Stomach (tissue), 9 donors: ENCODE measurements around the gene FSCN2. TPM values are rescaled to one million over a fixed set of nuclear protein-coding genes. Genes with fewer than 3 reads are reported as not detected.
A peak's percentile ranks its signal among the peaks of the same experiment; 100 is the strongest.

Experiments used
- DNase-seq, 2 donors: peaks; one replicate each; pipeline versions ENCODE4 v3.0.0 to v3.0.0-alpha.2; 2013 to 2019
- H3K27ac ChIP-seq, 5 donors: fragments of 200-600 bp in 4 of 5; sonication (generic) in 4 of 5; one replicate each; pipeline ENCODE4 v1.5.1; 2013 to 2019; ENCODE audit warnings: mild to moderate bottlenecking in 1 of 5, moderate library complexity in 1 of 5
- H3K27me3 ChIP-seq, 3 donors: fragments of 200-600 bp; sonication (generic); one replicate each; pipeline ENCODE4 v1.5.1; 2017 to 2019; ENCODE audit warnings: mixed run types in 1 of 3
- H3K36me3 ChIP-seq, 4 donors: fragments of 200-600 bp; sonication (generic); 1 replicate in 3 of 4; 2 replicates in 1 of 4; pipeline ENCODE4 v1.5.1; 2016 to 2019
- H3K4me1 ChIP-seq, 4 donors: fragments of 200-600 bp; sonication (generic); one replicate each; pipeline ENCODE4 v1.5.1; 2016 to 2019
- H3K4me3 ChIP-seq, 4 donors: fragments of 200-600 bp; sonication (generic) in 3 of 4; one replicate each; pipeline ENCODE4 v1.5.1; 2016 to 2019; ENCODE audit warnings: mild to moderate bottlenecking in 1 of 4
- H3K9me3 ChIP-seq, 4 donors: fragments of 200-600 bp; sonication (generic); one replicate each; pipeline ENCODE4 v1.5.1; 2016 to 2019
- CTCF ChIP-seq, 7 experiments: fragments of 450-650 bp in 4 of 7; fragments of 200-600 bp in 3 of 7; sonication (generic) in 3 of 7; IDR thresholded peaks; one replicate each; pipeline ENCODE4 v1.5.1; 2016 to 2019; ENCODE audit warnings: antibody characterized with exemption in 7 of 7, control low read depth in 2 of 7, mild to moderate bottlenecking in 1 of 7
- EP300 ChIP-seq: sonication (generic); formaldehyde crosslinking; IDR thresholded peaks from one replicate; pipeline ENCODE4 v1.6.1; 2017; ENCODE audit warnings: antibody characterized with exemption
- POLR2A ChIP-seq, 4 donors: fragments of 450-650 bp; IDR thresholded peaks; one replicate each; pipeline ENCODE4 v1.6.1; 2016; ENCODE audit warnings: antibody characterized with exemption in 4 of 4, control low read depth in 2 of 4, mild to moderate bottlenecking in 1 of 4, moderate library complexity in 1 of 4
- POLR2AphosphoS5 ChIP-seq, 3 donors: sonication (generic); formaldehyde crosslinking; IDR thresholded peaks; one replicate each; pipeline ENCODE4 v1.6.1; 2016; ENCODE audit warnings: antibody characterized with exemption in 3 of 3
- WGBS, 5 donors: extraction: QIAGEN DNeasy Blood & Tissue Kit in 3 of 5; methylation state at CpG; one replicate each; pipeline versions ENCODE4 v1.1.5 to v1.1.7; 2013 to 2018; 5-methylcytosine and 5-hydroxymethylcytosine counted together
- intact Hi-C: fragments of 100-400 bp; cut with DNase I; formaldehyde crosslinking; loops from one replicate; pipeline ENCODE4 v1.15.1; 2023; ENCODE audit warnings: low total_unique reads
- polyA plus RNA-seq, 3 donors: library from polyadenylated mRNA; stranded (reverse); fragments of 200-250 nt; gene quantifications; one replicate each; pipeline ENCODE4 v1.2.3, GENCODE V29; 2013
- total RNA-seq, 5 donors: library from RNA; depleted of rRNA; stranded (reverse); fragments of >200 nt; gene quantifications; one replicate each; pipeline versions ENCODE4 v1.1.0 to v1.2.3, GENCODE V29; 2014 to 2016
- donor health status: healthy with polysubstance abuse.
- donor health status: Bipolar disorder and iron deficiency.
- donor health status: healthy.

The FSCN2 gene
- total and polyA plus RNA-seq, 8 donors: 0.90 to 21.7 (median 2.8) TPM; not detected in 1

DNA sequence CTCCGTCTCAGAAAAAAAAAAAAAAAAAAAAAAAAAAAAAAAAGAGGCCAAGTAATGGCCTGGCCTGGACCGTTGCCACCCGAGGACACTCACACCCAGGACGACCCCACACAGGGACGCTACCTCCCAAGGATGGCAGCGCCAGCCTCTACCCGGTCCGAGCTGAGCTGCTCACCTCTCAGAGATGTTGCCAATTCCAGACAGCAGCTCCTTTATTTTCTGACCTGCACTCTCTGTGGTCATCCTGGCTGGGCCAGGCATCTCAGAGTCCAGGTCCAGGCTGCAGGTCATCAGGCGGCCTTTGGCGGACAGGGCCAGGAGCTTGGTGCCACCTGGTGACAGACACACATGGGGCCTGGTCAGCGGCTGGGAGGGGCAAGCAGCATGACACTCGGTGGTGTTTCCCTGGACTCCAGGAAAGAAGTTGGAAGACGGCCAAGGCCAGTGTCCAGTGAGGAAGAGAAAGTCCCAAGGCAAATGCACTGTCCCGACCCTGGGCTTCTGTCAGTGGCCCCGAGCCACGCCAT, 20.9 kb downstream of the FSCN2 start:
- Histone ChIP-seq H3K9me3 (no peaks in the 10 kb centered on the region), H3K27ac (no peak overlapping the region), H3K36me3 (peaks cover 27 to 67% (median 65%) of the 10 kb centered on the region in 4 donors), H3K27me3 (no peaks in the 10 kb centered on the region), H3K4me3 (no peak overlapping the region), H3K4me1 (peaks cover 19 to 33% (median 32%) of the 10 kb centered on the region in 4 donors)
- 73 to 87% (median 79%) methylated on average over 15 to 16 of the region's 16 CpGs for WGBS, 5 donors
- no peak for DNase-seq
- no peak for TF ChIP-seq POLR2AphosphoS5 (IDR thresholded peaks at IDR 0.05)
- no peak for TF ChIP-seq CTCF (IDR thresholded peaks at IDR 0.05)
- TF ChIP-seq EP300: no peak
- TF ChIP-seq POLR2A (IDR thresholded peaks at IDR 0.05): no peak
- intact Hi-C loops: no loop called here

DNA sequence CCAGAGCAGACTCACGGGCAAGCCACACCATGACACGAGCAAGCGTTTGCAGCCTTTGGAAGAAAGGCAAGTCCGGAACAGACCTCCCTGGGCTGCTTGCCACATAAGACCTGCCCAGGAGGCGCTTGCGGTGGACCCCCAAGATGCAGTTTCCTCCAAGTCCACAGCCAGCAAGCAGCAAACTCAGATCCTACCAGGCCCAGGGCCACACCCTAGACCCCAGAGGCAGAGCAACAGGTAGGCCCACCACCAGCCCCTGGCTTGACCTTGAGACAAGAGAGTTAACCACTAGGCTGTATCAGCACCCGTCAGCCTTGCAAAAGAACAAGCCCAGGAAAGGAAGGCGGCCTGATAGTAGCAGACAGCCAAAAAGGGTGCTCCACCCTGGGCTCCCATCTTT, 21.6 kb downstream of the FSCN2 start:
- 89 to 98% (median 95%) methylated on average over 7 to 8 of the region's 8 CpGs for WGBS, 5 donors
- peaks cover 21 to 38% (median 34%) of the 10 kb centered on the region in 4 donors for H3K4me1 ChIP-seq
- no peak overlapping the region for H3K4me3 ChIP-seq
- no peak overlapping the region for H3K27ac ChIP-seq
- H3K36me3 ChIP-seq: peaks cover 27 to 60% (median 58%) of the 10 kb centered on the region in 4 donors
- H3K9me3 ChIP-seq: no peaks in the 10 kb centered on the region
- TF ChIP-seq CTCF (IDR thresholded peaks at IDR 0.05) (no peak), EP300 (no peak), POLR2AphosphoS5 (IDR thresholded peaks at IDR 0.05) (no peak), POLR2A (IDR thresholded peaks at IDR 0.05) (no peak)
- no peak for DNase-seq
- intact Hi-C loops: no loop called here
- H3K27me3 ChIP-seq: no peaks in the 10 kb centered on the region

DNA sequence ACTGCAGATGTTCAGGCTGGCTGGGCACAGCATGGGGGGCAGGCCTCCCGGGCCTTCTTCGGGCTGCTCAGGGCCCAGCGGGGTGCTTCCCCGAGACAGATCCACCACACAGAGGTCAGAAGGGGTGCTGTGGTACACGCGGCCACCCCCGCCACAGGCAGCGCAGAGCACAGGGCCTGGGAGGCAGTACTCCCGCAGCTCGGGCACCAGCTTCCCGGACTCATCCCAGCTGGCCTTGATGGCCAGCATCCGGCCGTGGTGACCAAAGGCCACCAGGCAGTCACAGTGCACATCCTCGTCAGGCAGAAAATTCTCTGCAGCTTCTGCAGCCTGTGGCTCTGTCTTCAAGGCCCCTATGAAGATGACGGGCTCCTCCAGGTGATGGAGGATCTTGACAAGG, 22.1 kb downstream of the FSCN2 start:
- WGBS, 5 donors: 83 to 95% (median 93%) methylated on average over 1 to 15 of the region's 15 CpGs
- intact Hi-C loops: no loop called here
- Histone ChIP-seq H3K9me3 (no peaks in the 10 kb centered on the region), H3K36me3 (peaks cover 23 to 55% (median 53%) of the 10 kb centered on the region in 4 donors), H3K27ac (no peak overlapping the region), H3K27me3 (no peaks in the 10 kb centered on the region), H3K4me1 (peaks cover 21 to 38% (median 34%) of the 10 kb centered on the region in 4 donors), H3K4me3 (no peak overlapping the region)
- DNase-seq: no peak
- TF ChIP-seq CTCF (IDR thresholded peaks at IDR 0.05) (no peak), POLR2AphosphoS5 (IDR thresholded peaks at IDR 0.05) (no peak), EP300 (no peak), POLR2A (IDR thresholded peaks at IDR 0.05) (no peak)

DNA sequence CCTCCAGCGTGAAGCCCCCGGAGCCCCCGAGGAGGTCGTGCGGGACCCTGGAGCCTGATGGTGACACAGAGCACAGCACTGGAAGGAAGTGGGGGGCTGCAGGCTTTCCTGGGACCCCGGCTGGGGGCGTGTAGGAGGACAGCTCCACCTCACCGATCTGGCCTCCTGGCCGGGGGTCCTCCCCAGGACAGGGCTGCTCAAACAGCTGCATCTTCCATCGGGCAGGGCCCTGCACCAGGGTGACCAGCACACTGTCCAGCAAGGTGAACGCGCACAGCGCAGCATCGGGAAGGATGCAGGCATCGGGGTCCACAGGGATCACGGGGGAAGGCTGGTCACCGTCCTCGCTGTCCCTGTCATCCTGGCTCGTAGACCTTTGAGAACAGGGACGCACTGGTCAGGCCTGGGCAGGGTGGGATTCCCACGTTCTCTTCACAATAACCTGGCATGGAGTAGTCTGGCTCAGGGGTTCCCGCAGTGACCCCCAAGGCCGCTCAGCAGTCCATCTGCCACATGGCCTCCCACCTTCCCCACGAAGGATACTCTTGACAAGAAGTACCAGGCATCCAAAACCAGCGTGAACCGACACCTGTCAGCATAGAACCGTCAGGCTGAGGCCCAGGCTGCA, 22.8 kb downstream of the FSCN2 start:
- DNase-seq: no peak
- intact Hi-C loops: no loop called here
- H3K36me3 ChIP-seq: peaks cover 18 to 51% (median 47%) of the 10 kb centered on the region in 4 donors
- no peak overlapping the region for H3K27ac ChIP-seq
- TF ChIP-seq EP300 (no peak), POLR2AphosphoS5 (IDR thresholded peaks at IDR 0.05) (no peak), POLR2A (IDR thresholded peaks at IDR 0.05) (no peak), CTCF (IDR thresholded peaks at IDR 0.05) (no peak)
- H3K4me1 ChIP-seq: peaks cover 21 to 40% (median 34%) of the 10 kb centered on the region in 4 donors
- 71 to 85% (median 82%) methylated on average over 20 to 27 of the region's 27 CpGs for WGBS, 5 donors
- no peaks in the 10 kb centered on the region for H3K27me3 ChIP-seq
- H3K4me3 ChIP-seq: peak overlapping the region; percentile 89 to 97 (median 96)
- no peaks in the 10 kb centered on the region for H3K9me3 ChIP-seq
